ENCODE measurements around the gene LRRC38. TPM values are rescaled to one million over a fixed set of nuclear protein-coding genes. Genes with fewer than 3 reads are reported as not detected.

Gene LRRC38
- polyA plus RNA-seq, 1 experiment = not detected

GRCh38 chr1:13512472-13512871 lies 1.3 kb downstream of the LRRC38 start:
- ChIA-PET POLR2A (no interaction called here), CTCF (no interaction called here)
- TF ChIP-seq, protein P1, sequence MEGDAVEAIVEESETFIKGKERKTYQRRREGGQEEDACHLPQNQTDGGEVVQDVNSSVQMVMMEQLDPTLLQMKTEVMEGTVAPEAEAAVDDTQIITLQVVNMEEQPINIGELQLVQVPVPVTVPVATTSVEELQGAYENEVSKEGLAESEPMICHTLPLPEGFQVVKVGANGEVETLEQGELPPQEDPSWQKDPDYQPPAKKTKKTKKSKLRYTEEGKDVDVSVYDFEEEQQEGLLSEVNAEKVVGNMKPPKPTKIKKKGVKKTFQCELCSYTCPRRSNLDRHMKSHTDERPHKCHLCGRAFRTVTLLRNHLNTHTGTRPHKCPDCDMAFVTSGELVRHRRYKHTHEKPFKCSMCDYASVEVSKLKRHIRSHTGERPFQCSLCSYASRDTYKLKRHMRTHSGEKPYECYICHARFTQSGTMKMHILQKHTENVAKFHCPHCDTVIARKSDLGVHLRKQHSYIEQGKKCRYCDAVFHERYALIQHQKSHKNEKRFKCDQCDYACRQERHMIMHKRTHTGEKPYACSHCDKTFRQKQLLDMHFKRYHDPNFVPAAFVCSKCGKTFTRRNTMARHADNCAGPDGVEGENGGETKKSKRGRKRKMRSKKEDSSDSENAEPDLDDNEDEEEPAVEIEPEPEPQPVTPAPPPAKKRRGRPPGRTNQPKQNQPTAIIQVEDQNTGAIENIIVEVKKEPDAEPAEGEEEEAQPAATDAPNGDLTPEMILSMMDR (IDR thresholded peaks at IDR 0.05; ENCODE audit: insufficient read depth, low read depth, low read length) = no peak

DNA sequence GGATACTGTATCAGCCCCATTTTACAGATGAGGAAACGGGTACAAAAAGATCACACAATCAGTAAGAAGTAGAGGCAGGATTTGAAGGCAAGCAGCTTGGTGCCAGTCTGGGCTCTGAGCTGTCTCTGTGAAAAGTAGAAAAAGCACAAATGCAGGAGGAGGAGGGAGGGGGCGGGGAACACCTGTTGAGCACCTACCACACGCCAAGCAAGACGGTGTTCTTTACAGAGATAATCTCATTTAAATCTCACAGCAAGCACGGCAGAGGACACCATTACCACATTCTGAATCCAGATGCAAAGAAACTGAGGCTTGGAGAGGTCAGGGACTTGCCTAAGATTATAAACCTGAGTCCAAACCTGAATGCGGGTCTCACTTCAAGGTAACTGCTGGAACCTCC lies 3.3 kb downstream of the LRRC38 start:
- TF ChIP-seq, protein P1 (IDR thresholded peaks at IDR 0.05; ENCODE audit: insufficient read depth, low read depth, low read length) = no peak
- Histone ChIP-seq H3K36me3 (ENCODE audit: control insufficient read depth, insufficient read depth, low read length) (no peaks in the 10 kb centered on the region), H3K4me3 (ENCODE audit: low read depth, low read length) (no peak overlapping the region), H3K27me3 (ENCODE audit: control insufficient read depth, insufficient read depth, low read length) (no peaks in the 10 kb centered on the region)
- ChIA-PET POLR2A (no interaction called here), CTCF (no interaction called here)
- DNase-seq (ENCODE audit: low read depth) = no peak

More at GRCh38 chr1:13512472-13512871, 1.3 kb downstream of the LRRC38 start:
- Histone ChIP-seq H3K27me3 (ENCODE audit: control insufficient read depth, insufficient read depth, low read length) (no peaks in the 10 kb centered on the region), H3K36me3 (ENCODE audit: control insufficient read depth, insufficient read depth, low read length) (no peaks in the 10 kb centered on the region), H3K4me3 (ENCODE audit: low read depth, low read length) (no peak overlapping the region)
- no peak for DNase-seq (ENCODE audit: low read depth)

DNA sequence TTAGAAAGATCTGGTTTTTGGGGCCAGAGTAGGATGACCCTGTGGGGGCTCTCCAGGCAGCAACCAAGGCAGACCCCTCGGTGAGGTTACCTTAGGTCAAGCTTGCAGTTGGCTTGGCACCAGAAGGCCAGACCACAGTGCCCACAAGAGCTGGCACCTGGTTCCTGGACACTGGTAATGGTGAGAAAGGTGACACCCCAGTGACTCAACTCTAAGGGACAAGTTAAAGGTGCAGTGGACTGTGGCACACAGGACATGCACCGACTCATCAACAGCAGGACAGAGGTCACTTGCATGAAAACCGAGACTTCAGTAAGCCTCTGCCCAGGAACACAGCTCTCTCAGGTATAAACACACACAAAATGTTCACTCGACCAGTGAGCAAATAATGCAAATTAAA lies 6.7 kb downstream of the LRRC38 start:
- no peak for DNase-seq (ENCODE audit: low read depth)
- ChIA-PET CTCF (no interaction called here), POLR2A (no interaction called here)
- TF ChIP-seq, protein P1 (IDR thresholded peaks at IDR 0.05; ENCODE audit: insufficient read depth, low read depth, low read length) = no peak
- Histone ChIP-seq H3K4me3 (ENCODE audit: low read depth, low read length) (no peak overlapping the region), H3K27me3 (ENCODE audit: control insufficient read depth, insufficient read depth, low read length) (no peaks in the 10 kb centered on the region), H3K36me3 (ENCODE audit: control insufficient read depth, insufficient read depth, low read length) (no peaks in the 10 kb centered on the region)

DNA sequence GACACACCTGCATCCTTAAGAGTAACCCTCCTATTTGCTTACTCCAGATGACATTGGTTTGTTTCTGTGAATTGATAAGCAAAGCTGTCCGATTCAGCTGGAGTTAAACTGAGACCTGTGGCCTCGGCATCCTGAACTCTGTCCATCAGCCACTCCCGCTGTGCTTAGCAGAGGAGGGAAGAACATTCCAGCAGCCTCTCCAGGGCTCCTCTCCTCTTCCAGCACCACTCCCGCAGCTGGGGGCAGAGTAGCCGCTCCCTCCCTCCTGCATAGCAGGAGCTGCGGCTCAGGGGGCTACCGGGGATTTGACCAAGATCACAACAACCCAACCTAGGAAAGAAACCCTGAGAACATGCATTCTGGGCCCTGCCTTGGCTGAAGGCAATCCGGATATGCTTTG lies 8.8 kb downstream of the LRRC38 start:
- TF ChIP-seq, protein P1 (IDR thresholded peaks at IDR 0.05; ENCODE audit: insufficient read depth, low read depth, low read length) = no peak
- CTCF ChIA-PET = no interaction called here
- POLR2A ChIA-PET = no interaction called here
- no peaks in the 10 kb centered on the region for H3K27me3 ChIP-seq (ENCODE audit: control insufficient read depth, insufficient read depth, low read length)
- no peak overlapping the region for H3K4me3 ChIP-seq (ENCODE audit: low read depth, low read length)
- no peaks in the 10 kb centered on the region for H3K36me3 ChIP-seq (ENCODE audit: control insufficient read depth, insufficient read depth, low read length)
- DNase-seq (ENCODE audit: low read depth) = no peak

GRCh38 chr1:13500806-13501205 lies 13.0 kb downstream of the LRRC38 start:
- POLR2A ChIA-PET = no interaction called here
- Histone ChIP-seq H3K4me3 (ENCODE audit: low read depth, low read length) (no peak overlapping the region), H3K27me3 (ENCODE audit: control insufficient read depth, insufficient read depth, low read length) (no peaks in the 10 kb centered on the region), H3K36me3 (ENCODE audit: control insufficient read depth, insufficient read depth, low read length) (no peaks in the 10 kb centered on the region)
- TF ChIP-seq, protein P1 (IDR thresholded peaks at IDR 0.05; ENCODE audit: insufficient read depth, low read depth, low read length) = no peak
- DNase-seq (ENCODE audit: low read depth) = no peak
- CTCF ChIA-PET = no interaction called here
